ENCODE measurements around the gene CCDC27.

- no peak for TF ChIP-seq POLR2A (IDR thresholded peaks at IDR 0.05)
- TF ChIP-seq, protein P1, sequence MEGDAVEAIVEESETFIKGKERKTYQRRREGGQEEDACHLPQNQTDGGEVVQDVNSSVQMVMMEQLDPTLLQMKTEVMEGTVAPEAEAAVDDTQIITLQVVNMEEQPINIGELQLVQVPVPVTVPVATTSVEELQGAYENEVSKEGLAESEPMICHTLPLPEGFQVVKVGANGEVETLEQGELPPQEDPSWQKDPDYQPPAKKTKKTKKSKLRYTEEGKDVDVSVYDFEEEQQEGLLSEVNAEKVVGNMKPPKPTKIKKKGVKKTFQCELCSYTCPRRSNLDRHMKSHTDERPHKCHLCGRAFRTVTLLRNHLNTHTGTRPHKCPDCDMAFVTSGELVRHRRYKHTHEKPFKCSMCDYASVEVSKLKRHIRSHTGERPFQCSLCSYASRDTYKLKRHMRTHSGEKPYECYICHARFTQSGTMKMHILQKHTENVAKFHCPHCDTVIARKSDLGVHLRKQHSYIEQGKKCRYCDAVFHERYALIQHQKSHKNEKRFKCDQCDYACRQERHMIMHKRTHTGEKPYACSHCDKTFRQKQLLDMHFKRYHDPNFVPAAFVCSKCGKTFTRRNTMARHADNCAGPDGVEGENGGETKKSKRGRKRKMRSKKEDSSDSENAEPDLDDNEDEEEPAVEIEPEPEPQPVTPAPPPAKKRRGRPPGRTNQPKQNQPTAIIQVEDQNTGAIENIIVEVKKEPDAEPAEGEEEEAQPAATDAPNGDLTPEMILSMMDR (IDR thresholded peaks at IDR 0.05) = no peak
These were observed 20.7 kb downstream of the CCDC27 start, which contains the start of gene SMIM1 for GRCh38 chr1:3772715-3773571.
